Heart right ventricle (tissue), 16 donors: ENCODE measurements around the gene PASD1. TPM values are rescaled to one million over a fixed set of nuclear protein-coding genes. Genes with fewer than 3 reads are reported as not detected.
A peak's percentile ranks its signal among the peaks of the same experiment; 100 is the strongest.
"Not testable (repeated sequence)": the region's sequence is repeated elsewhere in the genome, so short reads cannot be mapped to it uniquely, and the experiment has no call there.

Experiments
- ATAC-seq, 8 donors: fragments of 200-7000 bp; cut with Tn5 transposase; one replicate each; pipeline ENCODE4 v1.9.1; 2020; ENCODE audit warnings: mild to moderate bottlenecking in 8 of 8, moderate library complexity in 8 of 8, moderate number of reproducible peaks in 1 of 8
- DNase-seq, 2 donors: peaks; one replicate each; pipeline ENCODE4 v3.0.0-alpha.2; 2020
- H3K27ac ChIP-seq, 10 donors: fragments of 200-600 bp; sonication (generic) in 2 of 10; one replicate each; pipeline versions ENCODE4 v1.5.0 to v1.8.0; 2020 to 2022; ENCODE audit warnings: mild to moderate bottlenecking in 3 of 10
- H3K27me3 ChIP-seq, 7 donors: fragments of 200-600 bp; one replicate each; pipeline ENCODE4 v1.8.0; 2021 to 2022; ENCODE audit warnings: mild to moderate bottlenecking in 2 of 7
- H3K36me3 ChIP-seq, 9 donors: fragments of 200-600 bp; sonication (generic) in 1 of 9; one replicate each; pipeline versions ENCODE4 v1.5.0 to v1.8.0; 2020 to 2022; ENCODE audit warnings: mild to moderate bottlenecking in 2 of 9
- H3K4me1 ChIP-seq, 9 donors: fragments of 200-600 bp; sonication (generic) in 1 of 9; one replicate each; pipeline versions ENCODE4 v1.5.0 to v1.8.0; 2020 to 2022; ENCODE audit warnings: mild to moderate bottlenecking in 4 of 9
- H3K4me3 ChIP-seq, 10 donors: fragments of 200-600 bp; sonication (generic) in 2 of 10; one replicate each; pipeline versions ENCODE4 v1.5.0 to v1.8.0; 2020 to 2022; ENCODE audit warnings: mild to moderate bottlenecking in 7 of 10, moderate library complexity in 2 of 10
- H3K9me3 ChIP-seq, 11 donors: fragments of 200-600 bp in 10 of 11; sonication (generic) in 2 of 11; one replicate each; pipeline versions ENCODE4 v1.5.0 to v1.8.0; 2013 to 2022; ENCODE audit warnings: mild to moderate bottlenecking in 2 of 11, control low read depth in 1 of 11, moderate library complexity in 1 of 11
- WGBS, 2 donors: extraction: QIAGEN DNeasy Blood & Tissue Kit; methylation state at CpG; one replicate each; pipeline ENCODE4 v1.1.7; 2013; ENCODE audit warnings: inconsistent platforms in 1 of 2; 5-methylcytosine and 5-hydroxymethylcytosine counted together
- intact Hi-C, 10 donors: fragments of 100-400 bp; cut with DNase I; formaldehyde crosslinking; loops; one replicate each; pipeline versions ENCODE4 v1.11.1 to v1.14.2; 2022
- polyA plus RNA-seq, 2 donors: library from polyadenylated mRNA; stranded (reverse); fragments of 200-250 nt; gene quantifications; one replicate each; pipeline ENCODE4 v1.2.3, GENCODE V29; 2013
- total RNA-seq, 10 donors: library from RNA; stranded (reverse); fragmentation: NEBNext Ultra II Directional in 3 of 10; extraction: Animal tissue kit (Norgen Biotek cat#: 25700) in 3 of 10; gene quantifications; one replicate each; pipeline versions ENCODE4 v1.2.1 to v1.2.4, GENCODE V29; 2021 to 2023
- TF ChIP-seq, protein P1 (sequence below), 9 donors: fragments of 200-600 bp; sonication (generic) in 2 of 9; IDR thresholded peaks; one replicate each; pipeline versions ENCODE4 v1.5.0 to v1.8.0; 2021 to 2022; ENCODE audit warnings: antibody characterized with exemption in 9 of 9, mild to moderate bottlenecking in 5 of 9, moderate library complexity in 1 of 9
- donor health status: Arrhythmogenic right ventricular cardiomyopathy.
- donor health status: ischemic (EF 13 %, LVEDD 7.1; RV severe dilation, severe dysfunction).
- donor health status: healthy with polysubstance abuse.
- donor health status: DM: no; HTN: yes; CAD: no.
- donor health status: DM: no; HTN: no; CAD: no.
- donor health status: ischemic (EF 25% LVEDD 6.9; RV normal size, moderate dysfunction).
- donor health status: ischemic (EF 25% LVEDD 5.7; RV mildly dilated, moderate dysfunction).
- donor health status: healthy.
- donor health status: DM: yes; HTN: yes; CAD: no.
- donor health status: Ischemic cardiomyopathy.
- donor health status: ischemic (EF 35%, LVEDD 5.7; RV mildly dilated, moderate dysfunction).
- donor health status: nonischemic (EF 11% LVEDD 7.7; RV severe dilation, severe dysfunction).
- donor health status: DM: yes; HTN: yes; CAD: no.
- donor health status: PGD.
- donor health status: ischemic (EF 29% LVEDD 5.4; RV normal size, mild dysfunction).
- donor health status: nonischemic (EF 23%, LVEDD 6.1; RV moderate dilation, normal function).

PASD1 gene
- total and polyA plus RNA-seq, 12 donors = not detected

- Histone ChIP-seq H3K9me3 (no peaks in the 10 kb centered on the region), H3K4me1 (peaks cover 0 to 4% (median 0%) of the 10 kb centered on the region in 9 donors), H3K27me3 (peaks cover 0 to 27% (median 0%) of the 10 kb centered on the region in 7 donors), H3K4me3 (peak within 1 kb of the TSS in 9 of 10 donors; percentile 9 to 48 (median 42)), H3K36me3 (no peaks in the 10 kb centered on the region), H3K27ac (peak within 1 kb of the TSS in 4 of 10 donors; percentile 15 to 53 (median 38))
- intact Hi-C loops = no loop called here
- ATAC-seq (peak in 6 of 8 donors; percentile 35 to 69 (median 58)), DNase-seq (peak in 1 of 2 donors; percentile 24)
- 0 to 2% methylated on average over 34 to 86 of the region's 100 CpGs for WGBS, 2 donors
- TF ChIP-seq, protein P1, sequence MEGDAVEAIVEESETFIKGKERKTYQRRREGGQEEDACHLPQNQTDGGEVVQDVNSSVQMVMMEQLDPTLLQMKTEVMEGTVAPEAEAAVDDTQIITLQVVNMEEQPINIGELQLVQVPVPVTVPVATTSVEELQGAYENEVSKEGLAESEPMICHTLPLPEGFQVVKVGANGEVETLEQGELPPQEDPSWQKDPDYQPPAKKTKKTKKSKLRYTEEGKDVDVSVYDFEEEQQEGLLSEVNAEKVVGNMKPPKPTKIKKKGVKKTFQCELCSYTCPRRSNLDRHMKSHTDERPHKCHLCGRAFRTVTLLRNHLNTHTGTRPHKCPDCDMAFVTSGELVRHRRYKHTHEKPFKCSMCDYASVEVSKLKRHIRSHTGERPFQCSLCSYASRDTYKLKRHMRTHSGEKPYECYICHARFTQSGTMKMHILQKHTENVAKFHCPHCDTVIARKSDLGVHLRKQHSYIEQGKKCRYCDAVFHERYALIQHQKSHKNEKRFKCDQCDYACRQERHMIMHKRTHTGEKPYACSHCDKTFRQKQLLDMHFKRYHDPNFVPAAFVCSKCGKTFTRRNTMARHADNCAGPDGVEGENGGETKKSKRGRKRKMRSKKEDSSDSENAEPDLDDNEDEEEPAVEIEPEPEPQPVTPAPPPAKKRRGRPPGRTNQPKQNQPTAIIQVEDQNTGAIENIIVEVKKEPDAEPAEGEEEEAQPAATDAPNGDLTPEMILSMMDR (IDR thresholded peaks at IDR 0.05) = peak in 3 of 9 donors; percentile 21 to 32 (median 21)
These were observed 131.4 kb downstream of the PASD1 start, which contains the start of gene PRRG3 for GRCh38 chrX:151694661-151695582. TSS of gene PRRG3 (plus strand) at chrX:151695458. CDS start at chrX:151698815, 3,357 bp downstream.

DNA sequence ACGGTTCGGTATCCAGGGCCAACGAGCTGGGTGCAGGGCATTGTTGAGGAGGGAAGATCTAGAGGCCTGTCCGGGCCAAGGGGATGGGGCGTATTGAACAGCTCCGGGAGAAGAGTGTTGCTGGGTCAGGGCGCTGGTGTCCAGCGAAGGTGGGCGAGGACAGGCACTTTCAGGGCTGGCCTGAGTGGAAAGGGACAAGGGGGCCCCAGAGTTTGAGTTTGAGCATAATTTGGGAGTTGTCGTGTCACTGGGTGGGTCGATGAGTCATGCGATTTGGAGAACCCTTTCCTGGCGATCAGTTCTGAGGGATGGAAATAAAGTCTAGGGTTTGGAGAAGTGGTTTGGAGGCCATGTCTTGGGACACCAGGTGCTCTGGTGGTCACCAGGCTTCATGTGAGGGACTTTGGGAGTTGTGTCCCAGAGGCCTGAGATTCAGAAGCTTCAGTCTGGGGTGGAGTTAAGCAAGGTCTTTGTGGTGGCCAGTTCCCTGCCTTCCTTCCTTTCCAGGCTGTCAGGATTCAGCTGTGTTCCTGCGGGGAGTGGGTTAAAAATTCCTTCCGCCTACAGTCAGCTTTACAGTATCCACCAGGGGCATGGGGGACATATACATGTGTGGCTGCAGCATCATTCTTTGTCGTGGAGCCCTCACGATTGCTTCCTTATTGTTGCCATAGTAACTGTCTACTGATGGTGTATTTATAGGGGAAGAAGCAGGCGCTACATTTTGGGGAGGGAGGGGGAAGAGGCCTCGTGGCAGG is 132.3 kb downstream of the PASD1 start:
- intact Hi-C loops = no loop called here
- H3K27me3 ChIP-seq = peaks cover 0 to 27% (median 0%) of the 10 kb centered on the region in 7 donors
- 12% methylated on average over 17 to 19 of the region's 19 CpGs for WGBS, 2 donors
- ATAC-seq (peak in 2 of 8 donors; percentile 8 to 28), DNase-seq (no peak)
- H3K36me3 ChIP-seq = no peaks in the 10 kb centered on the region
- peaks cover 0 to 4% (median 0%) of the 10 kb centered on the region in 9 donors for H3K4me1 ChIP-seq
- H3K27ac ChIP-seq = peak overlapping the region in 4 of 10 donors; percentile 15 to 53 (median 38)
- H3K9me3 ChIP-seq = no peaks in the 10 kb centered on the region
- H3K4me3 ChIP-seq = peak overlapping the region in 9 of 10 donors; percentile 9 to 48 (median 42)
- TF ChIP-seq, protein P1 (IDR thresholded peaks at IDR 0.05) = no peak

DNA sequence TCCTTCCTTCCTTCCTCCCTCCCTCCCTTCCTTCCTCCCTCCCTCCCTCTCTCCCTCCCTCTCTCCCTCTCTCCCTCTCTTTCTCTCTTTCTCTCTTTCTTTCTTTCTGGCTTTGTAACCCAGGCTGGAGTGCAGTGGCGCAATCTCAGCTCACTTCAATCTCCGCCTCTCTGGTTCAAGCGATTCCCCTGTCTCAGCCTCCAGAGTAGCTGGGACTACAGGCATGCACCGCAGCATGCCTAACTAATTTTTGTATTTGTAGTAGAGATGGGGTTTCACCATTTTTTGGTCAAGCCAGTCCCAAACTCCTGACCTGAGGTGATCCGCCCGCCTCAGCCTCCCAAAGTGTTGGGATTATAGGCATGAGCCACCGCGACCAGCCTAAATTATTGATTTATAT is 133.6 kb downstream of the PASD1 start:
- DNase-seq, H3K9me3 ChIP-seq, ATAC-seq, H3K4me1 ChIP-seq, H3K36me3 ChIP-seq, H3K4me3 ChIP-seq, intact Hi-C loops, H3K27ac ChIP-seq: not testable (repeated sequence)
- 88 to 93% methylated on average over 8 of the region's 8 CpGs for WGBS, 2 donors
- H3K27me3 ChIP-seq = peaks cover 0 to 27% (median 0%) of the 10 kb centered on the region in 7 donors

DNA sequence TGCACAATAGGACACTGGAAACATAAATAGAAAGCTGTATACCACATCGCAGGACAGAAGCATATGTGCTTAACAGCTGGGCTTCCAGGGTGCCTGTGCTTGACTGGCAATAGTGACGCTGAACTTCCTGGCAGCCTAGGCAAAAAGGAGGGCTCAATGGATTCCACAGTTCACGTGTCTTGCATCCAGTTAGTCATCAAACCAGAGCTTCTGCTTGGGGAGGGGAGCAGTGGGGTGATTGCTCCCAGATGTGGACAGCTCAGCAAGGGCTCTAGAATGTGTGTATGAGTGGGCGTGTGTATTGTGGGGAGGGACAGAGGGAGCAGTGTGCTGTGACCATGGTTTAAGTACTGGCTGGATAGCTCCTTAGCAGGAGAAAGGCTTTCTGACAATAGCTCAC is 134.0 kb downstream of the PASD1 start:
- DNase-seq (no peak), ATAC-seq (peak in 5 of 8 donors; percentile 33 to 61 (median 59))
- H3K4me1 ChIP-seq = peaks cover 0 to 4% (median 0%) of the 10 kb centered on the region in 9 donors
- H3K4me3 ChIP-seq = no peak overlapping the region
- no peaks in the 10 kb centered on the region for H3K36me3 ChIP-seq
- H3K27ac ChIP-seq = no peak overlapping the region
- H3K27me3 ChIP-seq = peaks cover 0 to 27% (median 0%) of the 10 kb centered on the region in 7 donors
- intact Hi-C loops = no loop called here
- H3K9me3 ChIP-seq = no peaks in the 10 kb centered on the region
- 39 to 54% methylated on average over 4 of the region's 4 CpGs for WGBS, 2 donors
- TF ChIP-seq, protein P1 (IDR thresholded peaks at IDR 0.05) = no peak
